ENCODE results near the gene SCFD2.
"Not testable (repeated sequence)": the region's sequence is repeated elsewhere in the genome, so short reads cannot be mapped to it uniquely, and the experiment has no call there.

SCFD2 gene

DNA sequence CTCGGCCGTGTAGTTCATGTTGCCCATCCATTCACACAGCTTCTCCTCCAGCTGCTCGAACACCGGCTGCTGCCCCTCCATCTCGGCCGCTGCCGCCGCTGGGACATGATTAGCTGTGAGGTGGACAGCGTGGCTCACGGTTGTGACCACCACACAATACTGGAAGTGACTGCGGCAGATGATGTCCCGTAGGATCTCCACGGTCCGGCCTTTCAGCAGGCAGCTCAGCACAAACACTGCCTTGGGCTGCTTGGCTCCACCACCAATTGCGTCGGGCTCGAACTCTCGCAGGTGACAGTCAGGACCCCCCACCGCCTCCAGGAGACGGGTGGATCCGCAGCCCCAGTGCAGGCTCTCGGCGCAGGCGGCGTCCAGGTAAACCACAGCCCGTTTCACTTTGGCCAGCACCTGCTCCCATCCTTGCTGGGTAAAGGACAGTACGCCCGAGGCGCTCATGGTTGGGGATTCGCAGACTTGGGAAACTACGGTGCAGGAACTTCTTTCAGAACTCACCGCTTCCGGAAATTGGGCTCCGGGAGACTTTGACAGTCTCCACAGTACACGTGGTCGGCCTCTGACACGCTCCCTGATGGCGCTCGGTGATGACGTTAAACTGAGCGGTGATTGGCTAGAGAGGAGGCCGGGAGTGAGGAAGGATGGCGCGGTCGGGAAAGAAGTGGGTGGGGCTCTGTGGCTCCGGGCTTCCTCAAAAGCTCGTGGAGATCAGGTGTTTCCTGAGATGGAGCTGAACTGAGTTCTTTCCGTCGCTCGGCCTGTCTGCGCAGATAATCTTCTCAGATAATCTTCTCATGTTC is at the start of gene SCFD2:
Gene SCFD2, minus strand, starts transcription at position 576 of the 815 bp plus-strand sequence.
- peak; percentile 97 for DNase-seq (ENCODE audit: low read depth)

- not testable (repeated sequence) for DNase-seq (ENCODE audit: low read depth)
Measured at GRCh38 chr4:53409479-53409878, 43.6 kb upstream of the SCFD2 start.

- DNase-seq (ENCODE audit: low read depth), result no peak
Measured at GRCh38 chr4:53380221-53380620, 14.4 kb upstream of the SCFD2 start.

GRCh38 chr4:53378171-53378482 is 12.3 kb upstream of the SCFD2 start:
- no peak for DNase-seq (ENCODE audit: low read depth)

DNA sequence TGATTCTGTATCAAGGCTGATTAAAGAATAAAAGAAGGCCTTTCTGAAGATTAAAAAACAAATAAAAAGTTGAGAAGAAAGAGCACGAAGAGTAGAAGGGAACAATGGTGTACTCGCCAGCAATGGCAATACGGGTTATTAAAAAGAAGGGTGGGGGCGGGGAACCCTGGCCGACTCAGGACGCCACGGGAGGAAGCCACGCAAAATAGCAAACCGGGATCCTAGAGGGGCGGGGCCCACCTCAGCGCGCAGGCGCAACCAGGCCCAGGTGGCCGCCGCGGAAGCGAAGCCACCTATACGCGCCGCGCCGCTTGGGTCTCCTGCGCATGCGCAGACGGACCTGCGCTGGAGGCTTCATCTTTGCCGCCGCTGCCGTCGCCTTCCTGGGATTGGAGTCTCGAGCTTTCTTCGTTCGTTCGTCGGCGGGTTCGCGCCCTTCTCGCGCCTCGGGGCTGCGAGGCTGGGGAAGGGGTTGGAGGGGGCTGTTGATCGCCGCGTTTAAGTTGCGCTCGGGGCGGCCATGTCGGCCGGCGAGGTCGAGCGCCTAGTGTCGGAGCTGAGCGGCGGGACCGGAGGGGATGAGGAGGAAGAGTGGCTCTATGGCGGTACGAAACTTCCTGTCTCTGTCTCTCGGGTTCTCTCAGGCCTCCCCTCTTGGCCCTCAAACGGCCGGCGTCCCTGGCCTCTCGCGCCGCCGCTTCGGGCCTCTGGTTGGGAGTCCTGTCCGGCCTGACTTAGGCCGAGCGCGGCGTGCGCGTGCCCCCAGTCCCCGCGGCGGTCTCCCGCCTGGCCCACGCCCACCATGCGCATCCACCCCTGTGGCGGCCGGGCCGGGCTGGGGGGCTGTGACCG is 11.7 kb upstream of the SCFD2 start, which contains the start of gene FIP1L1:
Gene FIP1L1, plus strand, starts transcription at position 323 of the 852 bp plus-strand sequence. Its CDS starts 198 bp downstream, at position 521.
- peak; percentile 95 for DNase-seq (ENCODE audit: low read depth)

DNA sequence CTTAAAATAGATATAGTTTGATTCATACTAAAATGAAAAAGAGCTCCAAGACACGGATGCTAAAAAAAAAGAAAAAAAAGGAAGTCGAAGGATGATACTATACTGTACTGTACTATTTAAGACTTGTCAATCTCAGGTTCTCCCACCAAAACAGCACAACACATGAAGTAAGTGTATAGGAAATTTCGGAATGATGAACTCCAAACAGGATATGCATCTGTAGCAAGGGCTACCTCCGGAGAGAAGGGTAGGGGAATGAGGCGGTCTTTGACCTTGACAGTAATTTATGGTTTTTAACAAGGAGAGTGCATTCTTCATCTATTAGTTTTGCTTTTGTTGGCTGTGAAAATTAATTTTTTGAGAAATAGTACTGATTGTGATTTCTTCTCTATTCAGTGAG is 11.0 kb upstream of the SCFD2 start:
- DNase-seq (ENCODE audit: low read depth), result no peak

DNA sequence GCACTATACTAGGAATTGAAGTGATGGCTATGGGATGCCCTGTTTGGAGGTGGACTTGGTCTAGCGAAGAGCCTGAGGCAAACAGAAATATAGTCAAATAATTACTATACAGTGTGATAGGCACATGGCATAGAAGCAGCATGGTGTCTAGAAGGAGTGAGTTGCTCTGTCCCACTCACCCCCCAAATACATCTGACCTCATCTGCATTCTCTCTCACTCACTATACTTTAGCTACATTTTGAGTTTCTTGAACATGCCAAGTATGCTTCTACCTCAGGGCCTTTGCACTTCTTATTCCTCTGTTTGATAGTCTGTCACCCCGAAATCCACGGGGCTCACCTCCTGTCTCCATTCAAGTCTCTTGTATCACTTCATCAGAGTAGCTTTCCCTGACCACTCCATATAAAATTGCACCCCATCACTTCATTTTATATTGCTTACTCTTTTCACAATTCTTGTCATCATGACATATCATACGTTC is 9.0 kb upstream of the SCFD2 start:
- no peak for DNase-seq (ENCODE audit: low read depth)

- no peak for DNase-seq (ENCODE audit: low read depth)
Measured at GRCh38 chr4:53371843-53372521, 6.1 kb upstream of the SCFD2 start.

- no peak for DNase-seq (ENCODE audit: low read depth)
Measured at GRCh38 chr4:53371049-53371448, 5.2 kb upstream of the SCFD2 start.

DNA sequence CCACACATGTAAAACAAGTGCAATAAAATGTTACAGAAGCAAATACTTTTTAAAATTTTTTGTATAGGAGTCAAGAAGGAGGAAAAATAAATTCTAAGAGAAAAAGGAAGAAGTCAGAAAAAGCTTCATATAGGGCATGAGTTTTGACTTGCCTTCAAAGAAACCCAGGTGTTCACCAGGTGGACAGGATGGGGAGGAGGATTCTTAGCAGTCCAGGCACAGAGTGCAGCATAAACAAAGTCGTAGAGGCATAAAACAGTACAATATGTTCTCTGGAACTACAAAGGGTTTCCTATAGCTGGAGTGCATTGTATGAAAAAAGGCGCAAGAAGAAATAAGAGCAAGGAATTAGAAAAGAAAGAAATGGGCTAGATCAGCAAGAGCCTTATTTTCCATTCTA is 1.9 kb upstream of the SCFD2 start:
- DNase-seq (ENCODE audit: low read depth), result no peak

GRCh38 chr4:53366301-53366716 is 448 bp upstream of the SCFD2 start:
- no peak for DNase-seq (ENCODE audit: low read depth)

- no peak for DNase-seq (ENCODE audit: low read depth)
Measured at GRCh38 chr4:53365121-53365485, 758 bp downstream of the SCFD2 start.

DNA sequence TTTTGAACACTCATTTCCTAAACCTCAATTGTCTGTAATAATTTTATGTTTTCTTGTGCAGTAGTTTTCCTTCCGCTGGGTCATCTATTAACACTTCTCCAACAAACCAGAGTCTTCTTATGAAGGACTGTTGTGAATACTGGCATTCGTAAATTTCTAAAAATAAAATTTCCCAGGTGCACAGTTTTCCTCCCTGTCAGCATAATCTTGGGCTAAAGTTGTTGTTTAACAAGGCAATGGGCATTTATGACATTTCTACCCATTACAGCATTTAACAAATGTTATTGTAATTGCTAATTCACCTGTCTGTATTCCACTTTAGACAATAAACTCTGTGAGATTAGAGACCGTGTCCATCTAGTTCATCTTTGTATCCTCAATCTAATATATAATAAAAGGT is 1.2 kb downstream of the SCFD2 start:
- DNase-seq (ENCODE audit: low read depth), result no peak

GRCh38 chr4:53362093-53362492 is 3.8 kb downstream of the SCFD2 start:
- DNase-seq (ENCODE audit: low read depth), result no peak

DNA sequence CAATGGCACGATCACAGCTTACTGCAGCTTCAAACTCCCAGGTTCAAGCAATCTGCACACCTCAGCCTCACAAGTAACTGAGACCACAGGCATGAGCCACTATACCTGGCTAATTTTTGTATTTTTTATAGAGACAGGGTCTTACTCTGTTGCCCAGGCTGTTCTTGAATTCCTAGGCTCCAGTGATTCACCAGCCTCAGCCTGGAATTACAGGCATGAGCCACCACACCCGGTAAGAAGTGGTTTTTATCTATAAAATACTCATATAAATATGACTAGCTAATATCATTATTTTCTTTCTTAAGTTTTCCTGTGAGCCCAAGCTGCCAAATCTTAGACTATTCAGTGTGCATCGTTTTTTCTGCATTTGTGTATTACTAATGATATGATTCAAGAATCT is 4.4 kb downstream of the SCFD2 start:
- no peak for DNase-seq (ENCODE audit: low read depth)

DNA sequence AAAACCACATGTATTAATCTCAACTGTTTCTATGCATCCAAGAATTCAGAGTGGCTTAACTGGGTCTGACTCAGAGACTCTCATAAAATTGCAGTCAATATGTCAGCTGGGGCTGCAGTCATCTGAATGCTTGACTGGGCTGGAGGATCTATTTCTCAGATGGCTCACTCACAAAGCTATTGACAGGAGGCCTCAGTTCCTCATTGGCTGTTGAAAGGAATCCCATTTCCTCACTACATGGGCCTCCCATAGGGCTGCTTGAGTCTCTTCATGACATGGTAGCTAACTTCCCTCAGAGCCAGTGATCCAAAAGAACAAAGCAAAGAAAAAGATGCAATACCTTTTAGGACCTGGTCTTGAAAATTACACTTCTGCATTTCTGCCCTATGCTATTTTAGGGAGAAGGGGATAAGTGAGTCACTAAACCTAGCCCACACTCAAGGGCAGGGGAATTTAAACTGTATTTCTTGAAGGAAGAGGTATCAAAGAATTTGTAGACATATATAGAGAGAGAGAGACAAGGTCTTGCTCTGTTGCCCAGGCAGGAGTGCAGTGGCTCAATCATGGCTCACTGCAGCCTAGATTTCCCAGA is 9.8 kb downstream of the SCFD2 start:
- no peak for DNase-seq (ENCODE audit: low read depth)

DNA sequence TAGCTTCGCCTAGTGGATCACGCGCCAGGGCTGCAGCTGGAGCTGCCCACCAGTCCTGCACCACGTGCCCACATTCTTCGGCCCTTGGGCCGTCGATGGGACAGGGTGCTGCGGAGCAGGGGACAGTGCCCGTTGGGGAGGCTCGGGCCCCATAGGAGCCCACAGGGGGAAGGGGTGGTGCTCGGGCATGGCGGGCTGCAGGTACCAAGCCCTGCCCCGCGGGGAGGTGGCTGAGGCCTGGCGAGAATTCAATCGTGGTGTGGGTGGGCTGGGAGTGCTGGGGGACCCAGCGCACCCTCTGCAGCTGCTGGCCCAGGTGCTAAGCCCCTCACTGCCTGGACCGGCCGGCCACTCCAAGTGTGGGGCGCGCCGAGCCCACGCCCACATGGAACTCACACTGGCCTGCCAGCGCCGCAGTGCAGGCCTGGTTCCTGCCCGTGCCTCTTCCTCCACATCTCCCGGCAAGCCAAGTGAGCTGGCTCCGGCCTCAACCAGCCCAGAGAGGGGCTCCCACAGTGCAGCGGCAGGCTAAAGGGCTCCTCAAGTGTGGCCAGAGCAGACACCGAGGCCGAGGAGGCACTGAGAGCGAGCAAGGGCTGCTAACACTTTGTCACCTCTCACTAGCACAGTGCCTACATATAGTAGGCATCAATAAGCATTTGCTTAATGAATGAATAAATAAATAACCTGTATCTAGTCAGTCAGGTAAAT is 11.7 kb downstream of the SCFD2 start:
- no peak for DNase-seq (ENCODE audit: low read depth)

DNA sequence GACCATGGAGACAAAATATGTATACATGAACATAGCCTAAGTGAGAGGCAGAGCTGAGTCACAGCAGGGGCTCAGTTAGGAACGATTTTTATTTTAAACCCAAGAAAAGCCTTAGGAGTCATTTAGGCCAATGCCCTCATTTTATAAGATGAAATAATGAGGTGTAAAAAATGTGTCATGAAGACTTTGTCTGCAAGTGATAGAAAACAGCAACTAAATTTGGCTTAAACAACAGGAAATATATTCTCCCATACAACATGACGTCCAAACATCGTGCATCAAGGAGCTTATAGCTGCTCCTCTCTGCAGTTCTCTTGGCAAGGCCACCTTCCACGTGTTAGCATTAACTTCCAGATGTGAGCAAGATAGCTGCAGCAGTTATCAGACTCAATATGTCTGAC is 16.8 kb downstream of the SCFD2 start:
- no peak for DNase-seq (ENCODE audit: low read depth)

GRCh38 chr4:53348046-53348445 is 17.8 kb downstream of the SCFD2 start:
- DNase-seq (ENCODE audit: low read depth), result no peak

GRCh38 chr4:53346920-53347852 is 18.7 kb downstream of the SCFD2 start:
- DNase-seq (ENCODE audit: low read depth), result no peak
